ENCODE data around the gene TNFRSF1B.

Gene TNFRSF1B

GRCh38 chr1:12158357-12159092 is 8.3 kb upstream of the TNFRSF1B start:
- no peak for DNase-seq

GRCh38 chr1:12159816-12160215 is 7.0 kb upstream of the TNFRSF1B start:
- DNase-seq: no peak

- no peak for DNase-seq
Observed at GRCh38 chr1:12161324-12161661, 5.5 kb upstream of the TNFRSF1B start.

GRCh38 chr1:12161662-12162458 is 4.9 kb upstream of the TNFRSF1B start:
- peak; percentile 39 for DNase-seq

GRCh38 chr1:12162459-12163137 is 4.2 kb upstream of the TNFRSF1B start:
- DNase-seq: no peak

- DNase-seq: no peak
Observed at GRCh38 chr1:12163210-12163609, 3.6 kb upstream of the TNFRSF1B start.

- no peak for DNase-seq
Observed at GRCh38 chr1:12164210-12164609, 2.6 kb upstream of the TNFRSF1B start.

GRCh38 chr1:12165342-12165741 is 1.4 kb upstream of the TNFRSF1B start:
- no peak for DNase-seq

- no peak for DNase-seq
Observed at GRCh38 chr1:12167493-12168429, 970 bp downstream of the TNFRSF1B start.

- DNase-seq: no peak
Observed at GRCh38 chr1:12168451-12169160, 1.8 kb downstream of the TNFRSF1B start.

- no peak for DNase-seq
Observed at GRCh38 chr1:12169442-12170135, 2.8 kb downstream of the TNFRSF1B start.

GRCh38 chr1:12170263-12170671 is 3.5 kb downstream of the TNFRSF1B start:
- no peak for DNase-seq

GRCh38 chr1:12171206-12172041 is 4.6 kb downstream of the TNFRSF1B start:
- no peak for DNase-seq

- DNase-seq: no peak
Observed at GRCh38 chr1:12172042-12172851, 5.5 kb downstream of the TNFRSF1B start.

GRCh38 chr1:12173041-12173509 is 6.3 kb downstream of the TNFRSF1B start:
- DNase-seq: no peak

- DNase-seq: no peak
Observed at GRCh38 chr1:12173631-12174121, 6.9 kb downstream of the TNFRSF1B start.

GRCh38 chr1:12174924-12175810 is 8.4 kb downstream of the TNFRSF1B start:
- DNase-seq: no peak

Measured in DMS79 (cell line).